Lung microvascular endothelial cell (primary cell): ENCODE measurements around the gene MBNL1. TPM values are rescaled to one million over a fixed set of nuclear protein-coding genes. Genes with fewer than 3 reads are reported as not detected.
A peak's percentile ranks its signal among the peaks of the same experiment; 100 is the strongest.
"Not testable (repeated sequence)": the region's sequence is repeated elsewhere in the genome, so short reads cannot be mapped to it uniquely, and the experiment has no call there.

Experiments used
- DNase-seq, 2 donors: peaks; one replicate each; pipeline versions ENCODE4 v3.0.0 to v3.0.0-alpha.2; 2010; ENCODE audit warnings: low read depth in 2 of 2
- total RNA-seq: library from RNA; depleted of rRNA; stranded (reverse); fragments of >200 nt; gene quantifications from 2 replicates; pipeline ENCODE4 v1.2.1, GENCODE V29; 2014

MBNL1 gene
- total RNA-seq, 1 donor from 2014 or later, result 206 TPM

DNA sequence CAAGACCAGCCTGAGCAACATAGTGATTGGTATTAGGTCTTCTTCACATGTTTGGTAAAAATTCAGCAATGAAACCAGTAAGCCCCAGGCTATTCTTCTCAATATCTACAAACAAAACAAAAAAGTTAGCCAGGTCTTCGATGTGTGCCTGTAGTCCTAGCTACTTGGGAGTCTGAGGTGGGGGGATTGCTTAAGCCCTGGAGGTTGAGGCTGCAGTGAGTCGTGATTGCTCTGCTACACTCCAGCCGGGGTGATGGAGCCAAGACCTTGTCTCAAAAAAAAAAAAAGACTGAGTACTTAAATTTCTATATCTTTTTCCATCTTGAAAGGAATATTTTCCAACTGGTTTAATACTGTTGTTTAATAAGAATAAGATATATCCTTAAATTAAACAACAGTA, 106.8 kb downstream of the MBNL1 start:
- peak in 1 of 2 donors; percentile 29 for DNase-seq

DNA sequence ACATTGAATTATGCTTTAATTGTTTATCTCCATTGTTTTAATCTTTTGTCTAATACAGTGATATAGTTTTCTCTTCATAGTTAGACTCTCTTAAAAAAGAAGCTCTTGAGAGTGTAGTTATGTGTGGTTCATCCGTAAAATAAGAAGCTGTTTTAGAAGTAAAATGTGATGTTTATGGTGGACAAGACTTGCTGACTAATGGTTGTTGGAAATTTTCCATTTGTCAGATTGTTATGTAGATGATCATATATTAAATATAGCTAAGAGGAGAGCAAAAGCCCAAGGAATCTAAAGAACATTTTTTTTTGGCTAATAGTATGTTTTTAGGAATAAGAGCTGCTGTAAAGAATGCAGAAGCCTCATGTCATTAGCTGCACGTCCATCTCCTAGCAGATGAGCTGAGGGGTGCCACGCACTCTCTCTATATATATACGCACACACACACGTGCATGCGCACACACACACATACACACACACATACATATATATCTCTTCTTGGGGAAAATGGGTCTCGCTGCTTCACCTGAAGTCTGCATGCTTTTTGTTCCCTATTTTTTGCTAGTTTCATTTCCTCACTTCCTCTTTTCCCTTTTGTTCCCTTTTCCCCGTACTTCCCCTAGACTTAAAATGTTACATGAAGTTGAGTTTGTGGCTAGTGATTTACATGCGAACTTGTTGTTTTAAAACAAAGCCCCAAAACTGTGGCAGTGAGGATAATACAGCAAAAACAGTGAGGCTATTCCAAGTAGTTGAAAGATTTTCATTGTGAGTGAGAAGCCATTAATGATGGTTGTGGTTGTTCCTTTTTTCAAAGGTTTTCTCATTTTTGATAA, 107.8 kb downstream of the MBNL1 start:
- DNase-seq, result peak; percentile 40 to 62

DNA sequence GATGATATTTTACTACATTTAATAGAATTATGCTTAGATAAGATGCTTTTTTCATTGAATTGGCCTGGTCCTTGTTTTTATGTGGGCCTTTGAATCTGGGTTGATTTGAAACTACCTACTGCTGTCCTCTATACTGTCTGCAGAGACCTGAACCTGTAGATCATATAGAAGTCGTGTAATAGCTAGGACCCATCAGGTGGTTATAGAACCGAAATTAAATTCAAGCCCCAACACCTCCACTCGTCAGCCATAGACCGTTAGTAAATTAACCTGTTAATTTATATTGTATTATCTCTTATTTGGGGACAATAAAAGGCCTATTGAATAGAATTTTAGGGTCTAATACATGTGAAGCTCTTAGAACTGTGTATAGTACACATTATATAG, 108.4 kb downstream of the MBNL1 start:
- DNase-seq, result no peak

DNA sequence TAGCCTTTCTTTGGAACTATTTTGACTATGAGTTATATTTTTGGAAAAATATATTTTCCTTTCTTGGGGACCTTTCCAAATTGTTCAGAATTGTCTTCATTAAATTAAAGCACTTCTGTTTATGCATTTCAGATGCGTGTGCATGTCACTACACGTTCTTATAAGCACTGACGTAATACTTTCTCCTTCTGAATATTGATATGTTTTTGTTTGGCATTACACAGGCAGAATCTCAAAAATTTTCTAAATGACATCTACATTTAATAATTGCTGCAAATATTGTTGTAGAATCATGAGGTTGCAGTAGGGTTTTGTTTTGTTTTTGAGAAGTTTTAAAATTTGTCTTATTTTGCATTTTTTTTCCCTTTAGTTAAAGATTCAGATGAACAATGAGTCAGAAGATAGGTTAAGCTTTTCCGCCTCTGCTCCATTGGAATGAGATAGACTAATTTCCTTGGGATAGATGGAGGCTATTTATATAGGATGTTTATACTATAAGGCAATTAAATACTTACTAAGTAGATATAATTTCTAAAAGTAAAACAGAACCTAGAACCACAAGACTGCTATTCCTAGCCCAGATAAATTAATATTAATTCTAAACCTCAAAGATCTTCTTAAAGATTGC, 110.8 kb downstream of the MBNL1 start:
- DNase-seq, result peak in 1 of 2 donors; percentile 51

DNA sequence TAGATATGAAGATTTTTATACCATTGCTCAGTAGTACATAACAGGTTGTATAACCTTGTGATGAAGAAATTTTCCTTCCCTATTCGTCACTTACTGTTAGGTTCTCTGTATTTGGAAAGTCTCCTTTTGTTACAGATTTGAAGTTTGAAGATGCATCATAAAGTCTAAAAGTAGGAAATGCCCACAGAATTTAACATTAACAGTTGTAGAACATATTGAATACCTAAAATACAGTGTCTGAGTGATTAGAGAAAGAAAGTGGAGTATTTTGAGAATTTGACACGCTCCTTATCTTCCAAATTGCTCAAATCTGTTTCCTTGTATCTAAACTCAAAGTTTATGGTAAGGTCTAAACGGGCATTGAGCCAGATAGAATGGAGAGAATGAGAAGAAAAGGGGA, 111.3 kb downstream of the MBNL1 start:
- DNase-seq, result no peak

DNA sequence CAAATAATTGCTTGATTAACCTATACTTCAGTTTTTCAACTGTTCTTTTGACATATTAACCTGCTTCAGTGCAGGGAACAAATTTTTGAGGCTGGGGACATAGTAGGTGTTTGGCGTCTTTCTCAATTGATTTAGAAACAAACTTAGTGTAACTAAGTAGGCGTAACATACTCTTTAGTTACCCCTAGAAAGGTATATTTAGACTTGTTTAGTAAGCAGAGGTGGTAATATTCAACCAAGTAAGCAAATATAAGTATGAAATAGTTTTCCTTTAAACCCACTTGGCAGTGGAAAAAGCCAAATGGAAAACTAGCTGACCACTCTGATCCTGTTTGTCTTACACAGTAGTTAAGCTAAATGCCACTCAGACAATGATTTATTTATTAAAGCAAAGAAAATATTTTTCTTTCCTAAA, 113.2 kb downstream of the MBNL1 start:
- DNase-seq, result peak in 1 of 2 donors; percentile 87

DNA sequence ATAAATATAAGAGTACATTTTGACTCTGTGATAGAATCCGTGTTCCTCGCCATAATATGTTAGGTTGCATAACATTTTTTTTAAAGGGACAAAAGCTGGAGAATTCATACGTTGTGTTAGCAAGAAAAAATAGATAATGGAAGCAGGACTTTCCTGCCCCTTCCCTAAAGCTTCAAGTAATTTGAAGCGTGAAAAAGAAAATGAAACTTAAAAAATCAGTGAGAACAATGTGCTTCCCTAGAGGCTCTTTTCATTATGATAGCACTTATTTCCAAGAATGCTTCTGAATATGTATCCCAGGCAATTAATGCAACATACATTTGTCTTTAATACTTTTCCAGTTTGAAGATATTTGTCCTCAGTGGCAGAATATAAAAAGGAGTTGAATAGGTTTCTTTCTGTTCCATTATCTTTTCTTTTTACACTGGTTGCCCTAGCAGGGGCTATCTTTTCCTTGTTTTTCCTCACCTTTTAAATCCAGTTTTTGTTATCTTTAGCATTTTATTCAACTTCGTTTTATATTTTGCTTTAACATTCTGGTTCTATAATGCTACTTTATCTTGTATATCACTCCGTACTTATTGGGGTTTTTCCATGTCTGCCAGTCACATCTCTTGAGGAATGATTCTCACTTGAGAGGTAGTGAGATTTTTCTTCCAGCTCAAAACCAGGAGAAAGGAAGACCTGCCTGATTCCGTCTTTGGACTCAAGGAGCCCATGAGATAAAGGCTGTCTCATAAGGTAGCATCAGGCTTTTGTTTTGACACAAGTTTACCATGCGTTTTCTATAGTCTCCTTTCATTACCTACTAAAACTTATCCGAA, 113.8 kb downstream of the MBNL1 start:
- DNase-seq, result peak in 1 of 2 donors; percentile 46

DNA sequence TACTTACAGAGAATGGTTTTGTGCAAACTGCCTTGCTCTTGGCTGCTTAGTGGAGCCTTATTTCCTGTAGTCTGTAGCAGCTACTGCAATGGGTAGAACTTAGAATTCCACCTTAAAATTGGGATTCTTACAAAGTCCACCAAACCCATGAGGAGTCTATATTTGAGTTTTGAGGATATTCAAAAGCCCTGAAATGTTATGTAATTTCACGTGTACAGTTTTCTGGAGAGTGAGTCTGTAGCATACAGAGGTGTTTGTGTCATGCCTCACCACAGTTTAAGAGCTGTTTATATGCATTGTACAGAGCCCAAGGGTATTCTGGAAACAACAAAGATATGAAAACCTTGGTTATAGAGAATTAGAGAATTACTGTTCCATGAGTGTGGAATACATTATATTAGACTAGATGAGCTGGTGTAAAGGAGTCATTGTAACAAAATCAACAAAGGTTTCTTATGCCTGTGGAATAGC, 114.4 kb downstream of the MBNL1 start:
- DNase-seq, result no peak

DNA sequence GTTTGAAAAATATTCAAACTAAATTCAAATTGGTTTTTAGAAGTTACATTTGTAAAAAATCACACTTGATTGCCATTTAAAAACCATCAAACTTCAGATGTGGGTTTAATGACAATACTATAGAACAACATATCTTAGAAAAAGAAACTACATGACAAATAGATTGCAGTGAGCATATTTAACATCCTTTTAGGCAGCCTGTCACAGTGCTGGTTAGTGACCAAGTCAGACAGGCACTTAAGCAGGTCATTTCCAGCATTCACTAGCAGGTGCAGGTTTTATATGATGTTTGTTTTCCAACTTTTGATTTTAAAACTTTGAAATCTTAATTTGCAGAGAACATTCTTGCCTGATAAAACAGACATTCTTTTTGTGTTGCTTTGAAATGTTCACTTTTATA, 115.7 kb downstream of the MBNL1 start:
- DNase-seq, result no peak

DNA sequence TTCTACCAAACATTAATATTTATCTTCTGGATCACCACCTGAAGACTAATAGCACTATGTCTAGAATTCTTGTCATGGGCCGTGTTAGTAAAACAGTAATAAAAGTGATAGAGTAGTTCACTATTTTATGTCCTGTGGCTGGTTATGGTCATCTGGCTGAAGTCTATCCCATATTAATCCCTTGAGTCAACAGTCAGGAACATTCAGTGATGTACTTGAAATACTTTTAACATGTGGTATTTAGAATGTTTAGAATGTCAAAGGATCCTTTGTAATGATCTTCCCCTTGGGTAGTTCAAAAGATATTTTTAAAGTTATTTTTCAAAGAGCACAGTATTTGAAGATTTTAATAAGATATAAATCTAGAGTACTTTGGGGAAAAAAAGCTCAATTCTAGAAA, 117.0 kb downstream of the MBNL1 start:
- DNase-seq, result no peak

DNA sequence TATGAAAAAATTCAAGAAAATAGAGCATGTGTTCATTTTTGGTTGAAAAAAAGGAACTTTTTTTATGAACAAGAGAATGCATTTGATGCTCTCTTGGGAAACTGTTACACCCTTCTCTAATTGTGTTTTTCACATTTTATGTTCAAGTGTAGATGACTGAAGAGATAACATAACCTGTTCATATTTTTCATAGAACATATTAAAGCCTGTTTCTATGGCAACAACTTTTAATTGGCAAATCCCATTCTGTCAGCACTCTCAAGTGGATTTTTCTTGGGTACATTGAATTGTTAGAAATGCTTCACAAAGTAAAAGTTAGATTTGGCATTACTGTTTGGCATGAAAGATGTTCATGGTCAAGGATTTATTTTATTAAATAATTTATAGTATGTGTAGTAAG, 117.5 kb downstream of the MBNL1 start:
- no peak for DNase-seq

DNA sequence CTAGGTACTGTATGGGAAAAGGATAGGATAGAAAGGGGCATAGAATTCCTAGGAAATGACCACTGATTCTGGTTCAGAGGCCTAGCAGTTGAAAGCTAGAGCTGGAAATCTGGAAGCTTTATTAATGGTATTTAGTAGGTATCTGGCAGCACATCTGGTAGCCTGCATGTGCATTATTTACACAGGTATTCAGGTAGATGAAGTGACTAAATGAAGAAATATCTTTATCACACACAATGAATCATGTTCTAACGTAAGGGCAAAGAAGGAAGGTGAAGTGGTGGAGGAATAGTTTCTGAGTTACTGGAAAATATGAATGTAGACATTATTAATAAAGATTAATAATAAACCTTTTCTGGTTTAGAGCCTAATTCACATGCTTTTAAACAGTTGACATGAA, 119.9 kb downstream of the MBNL1 start:
- DNase-seq, result no peak

DNA sequence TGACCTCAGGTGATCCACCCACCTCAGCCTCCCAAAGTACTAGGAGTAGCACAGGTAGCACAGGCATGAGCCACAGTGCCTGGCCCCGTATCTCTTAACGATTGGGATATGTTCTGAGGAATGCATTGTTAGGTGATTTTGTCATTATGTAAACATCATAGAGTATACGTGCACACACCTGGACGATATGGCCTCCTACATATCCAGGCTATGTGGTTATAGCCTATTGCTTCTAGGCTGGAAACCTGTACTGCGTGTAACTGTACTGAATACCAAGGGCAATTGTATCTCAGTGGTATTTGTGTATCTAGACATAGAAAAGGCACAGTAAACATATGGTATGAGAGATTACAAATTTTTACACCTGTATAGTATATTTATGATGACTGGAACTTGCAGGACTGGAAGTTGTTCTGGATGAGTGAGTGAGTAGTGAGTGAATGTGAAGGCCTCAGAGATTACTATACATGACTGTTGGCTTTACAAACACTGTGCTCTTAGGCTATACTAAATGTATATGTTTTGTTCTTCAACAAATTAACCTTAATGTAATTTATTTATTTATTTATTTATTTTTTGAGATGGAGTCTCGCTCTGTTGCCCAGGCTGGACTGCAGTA, 120.7 kb downstream of the MBNL1 start:
- DNase-seq, result no peak

DNA sequence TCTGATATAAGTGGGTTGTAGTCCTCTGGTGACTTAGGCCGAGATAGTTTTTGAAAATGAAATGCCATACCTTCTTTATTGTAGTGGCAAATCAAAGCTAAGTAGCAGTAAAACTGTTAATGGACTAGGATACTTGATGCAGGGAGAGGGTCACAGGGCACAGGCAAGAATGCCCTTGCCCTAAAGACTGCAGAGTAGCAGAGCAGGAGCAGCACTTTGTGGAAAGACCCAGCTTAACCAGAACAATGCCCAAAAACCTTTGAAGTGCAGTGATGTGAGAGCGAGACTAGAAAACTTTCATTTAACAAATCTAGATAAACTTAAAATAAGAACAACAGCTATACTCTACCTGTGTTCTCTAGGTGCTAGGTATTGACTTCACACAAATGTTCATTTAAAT, 121.9 kb downstream of the MBNL1 start:
- DNase-seq, result no peak

DNA sequence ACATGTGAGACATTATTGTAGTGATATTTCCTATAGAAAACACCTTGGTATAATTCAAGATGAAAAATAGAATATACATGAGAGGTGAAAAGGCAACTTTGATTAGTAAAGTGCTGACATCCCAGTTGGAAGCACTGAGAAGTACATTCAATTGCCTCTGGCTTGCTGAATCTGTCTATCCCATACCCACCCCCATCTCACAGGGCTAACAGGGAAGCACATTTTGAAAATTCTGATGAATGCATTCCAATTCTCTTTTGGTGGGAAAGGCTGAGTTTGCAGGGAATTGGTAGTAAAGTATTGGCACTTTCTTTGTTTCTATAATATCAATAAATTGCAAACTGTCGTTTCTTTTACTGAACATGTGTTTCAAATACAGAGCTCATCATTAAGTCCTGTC, 122.9 kb downstream of the MBNL1 start:
- DNase-seq, result no peak

DNA sequence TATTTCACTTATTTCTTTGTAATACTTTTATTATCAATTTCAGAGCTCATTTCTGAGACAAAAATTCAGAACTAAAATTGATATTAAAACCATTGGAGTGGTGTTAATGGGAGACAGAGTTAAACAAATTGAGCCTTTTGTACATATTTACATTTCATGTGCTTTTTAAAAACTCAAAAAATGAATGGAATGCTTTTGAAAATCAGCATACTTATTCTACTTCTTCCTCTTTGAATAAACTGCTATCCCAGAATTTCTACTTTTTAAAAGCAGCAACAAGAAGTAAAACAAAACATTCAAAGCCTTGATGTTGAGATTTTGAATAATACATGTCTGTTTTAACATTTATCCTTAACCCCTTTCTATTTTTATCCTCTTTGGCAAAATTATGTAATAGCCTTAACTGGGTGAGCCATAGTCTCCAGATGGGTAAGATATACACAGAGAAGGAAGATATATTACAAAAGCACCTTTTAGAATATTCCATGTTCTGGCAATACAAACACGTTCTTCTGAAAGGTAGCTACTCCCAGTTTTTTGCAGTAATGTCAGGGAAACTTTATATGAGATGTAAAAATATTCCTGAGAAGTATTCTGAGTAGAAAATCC, 123.6 kb downstream of the MBNL1 start:
- no peak for DNase-seq

DNA sequence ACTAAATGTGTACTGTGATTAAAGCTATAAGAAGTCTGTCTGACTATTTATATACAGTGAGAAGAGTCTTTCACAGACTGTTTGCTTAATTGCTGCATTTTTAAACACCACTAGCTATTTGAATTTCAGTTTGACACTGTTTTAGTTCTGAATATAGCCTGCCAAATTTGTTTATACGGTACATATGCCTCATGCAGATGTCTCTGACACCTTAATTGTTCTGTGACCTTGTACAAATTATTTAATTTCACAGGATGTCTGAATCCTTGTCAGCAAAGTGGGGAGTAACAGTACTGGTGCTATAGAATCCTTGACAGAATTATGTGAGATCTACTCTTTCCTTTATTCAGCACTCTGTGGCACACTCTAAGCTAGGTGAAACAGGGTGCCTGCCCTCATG, 125.5 kb downstream of the MBNL1 start:
- DNase-seq, result no peak

DNA sequence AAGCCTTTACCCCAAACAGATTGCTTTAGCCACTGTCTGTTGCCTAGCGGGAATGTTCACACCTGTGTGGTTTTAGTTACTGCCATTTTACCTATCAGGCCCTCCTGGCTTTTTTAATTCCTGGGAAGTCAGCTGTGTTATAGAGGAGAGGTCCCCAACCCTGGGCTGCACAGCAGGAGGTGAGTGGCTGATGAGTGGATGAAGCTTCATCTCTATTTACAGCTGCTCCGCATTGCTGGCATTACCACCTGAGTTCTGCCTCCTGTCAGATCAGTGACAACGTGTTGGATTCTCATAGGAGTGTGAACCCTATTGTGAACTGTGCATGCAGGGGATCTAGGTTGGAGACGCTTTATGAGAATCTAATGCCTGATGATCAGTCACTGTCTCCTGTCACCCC, 127.0 kb downstream of the MBNL1 start:
- DNase-seq, result no peak

DNA sequence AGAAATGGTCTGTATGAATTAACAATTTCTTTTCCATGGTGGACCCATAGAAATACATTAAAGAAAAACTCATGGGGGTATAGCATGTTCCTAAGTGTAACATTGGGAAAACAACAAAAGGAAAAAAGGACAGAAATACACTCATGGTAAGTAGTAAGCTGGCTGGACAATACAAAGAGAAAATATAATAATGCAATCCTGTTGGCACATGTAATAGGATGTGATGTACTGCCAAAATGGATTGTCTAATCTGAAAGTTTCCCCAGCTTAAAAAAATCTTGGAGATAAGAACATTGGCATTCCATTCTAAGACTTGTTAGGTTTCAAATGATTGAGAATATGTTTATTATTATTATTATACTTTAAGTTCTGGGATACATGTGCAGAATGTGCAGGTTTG, 128.1 kb downstream of the MBNL1 start:
- DNase-seq, result peak; percentile 29 to 67

DNA sequence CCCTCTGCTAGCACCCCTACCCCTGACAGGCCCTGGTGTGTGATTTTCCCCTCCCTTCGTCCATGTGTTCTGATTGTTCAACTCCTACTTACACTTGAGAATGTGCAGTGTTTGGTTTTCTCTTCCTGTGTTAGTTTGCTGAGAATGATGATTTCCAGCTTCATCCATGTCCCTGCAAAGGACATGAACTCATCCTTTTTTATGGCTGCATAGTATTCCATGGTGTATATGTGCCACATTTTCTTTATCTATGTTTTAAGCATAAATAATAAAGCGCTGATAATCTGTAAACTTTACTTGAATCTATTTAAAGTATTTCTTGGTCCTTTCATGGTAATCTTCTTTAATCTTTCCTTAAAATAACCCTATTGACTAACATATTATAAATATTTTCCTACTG, 128.6 kb downstream of the MBNL1 start:
- DNase-seq, result not testable (repeated sequence)

DNA sequence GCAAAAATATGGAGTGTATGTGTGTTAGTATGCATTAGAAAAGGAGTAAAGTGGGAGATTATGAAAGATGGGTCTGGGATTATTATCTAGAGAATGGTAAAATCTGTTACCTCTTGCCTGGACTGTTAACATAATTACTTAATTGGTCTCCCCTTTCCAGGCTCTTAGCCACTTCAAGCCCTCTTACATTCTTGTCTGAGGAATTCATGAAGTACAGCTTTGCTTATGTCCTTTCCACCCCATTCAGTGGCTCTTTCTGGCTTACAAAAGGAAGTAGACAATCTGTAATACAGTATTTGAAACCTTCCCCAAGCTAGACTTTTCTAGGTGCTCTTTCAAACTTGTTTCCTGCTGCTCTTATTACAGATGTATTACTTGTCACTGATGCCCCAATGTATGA, 129.8 kb downstream of the MBNL1 start:
- DNase-seq, result peak; percentile 23 to 33
